ENCODE results near the gene ENTPD3.

Gene ENTPD3

DNA sequence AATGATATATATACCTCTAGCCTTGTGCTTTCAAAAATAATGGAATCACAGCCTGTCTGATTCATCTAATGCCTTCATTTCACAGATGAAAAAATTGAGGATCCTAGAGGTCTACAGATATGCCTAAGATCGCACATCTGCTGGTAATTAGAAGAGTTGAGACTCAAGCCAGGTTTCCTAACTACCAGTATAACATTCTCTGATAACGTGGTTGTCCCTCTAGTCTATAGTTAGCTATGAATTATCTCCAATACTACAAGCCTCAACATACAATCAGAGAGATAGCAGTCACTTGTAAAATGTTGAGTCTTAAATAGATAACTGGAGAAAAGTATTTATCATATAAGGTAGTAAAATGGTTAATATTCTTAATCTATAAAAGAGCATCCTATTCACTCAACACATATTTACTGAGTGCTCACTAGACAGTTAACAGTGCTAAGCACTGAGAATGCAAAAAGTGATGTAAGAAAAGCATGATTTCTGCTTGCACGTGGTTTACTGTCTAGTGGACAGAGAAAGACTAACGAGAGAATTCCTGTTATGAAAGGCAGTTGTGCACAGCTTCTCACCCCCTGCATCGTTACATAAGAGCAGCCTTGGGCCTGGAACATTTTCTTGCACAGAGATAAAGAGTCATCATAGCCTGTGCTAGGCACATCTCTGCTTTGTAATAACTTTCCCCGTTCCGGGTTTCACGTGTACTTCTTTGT lies 4.9 kb upstream of the ENTPD3 start:
- no peak for DNase-seq (ENCODE audit: low spot score)
- TF ChIP-seq, protein P1, sequence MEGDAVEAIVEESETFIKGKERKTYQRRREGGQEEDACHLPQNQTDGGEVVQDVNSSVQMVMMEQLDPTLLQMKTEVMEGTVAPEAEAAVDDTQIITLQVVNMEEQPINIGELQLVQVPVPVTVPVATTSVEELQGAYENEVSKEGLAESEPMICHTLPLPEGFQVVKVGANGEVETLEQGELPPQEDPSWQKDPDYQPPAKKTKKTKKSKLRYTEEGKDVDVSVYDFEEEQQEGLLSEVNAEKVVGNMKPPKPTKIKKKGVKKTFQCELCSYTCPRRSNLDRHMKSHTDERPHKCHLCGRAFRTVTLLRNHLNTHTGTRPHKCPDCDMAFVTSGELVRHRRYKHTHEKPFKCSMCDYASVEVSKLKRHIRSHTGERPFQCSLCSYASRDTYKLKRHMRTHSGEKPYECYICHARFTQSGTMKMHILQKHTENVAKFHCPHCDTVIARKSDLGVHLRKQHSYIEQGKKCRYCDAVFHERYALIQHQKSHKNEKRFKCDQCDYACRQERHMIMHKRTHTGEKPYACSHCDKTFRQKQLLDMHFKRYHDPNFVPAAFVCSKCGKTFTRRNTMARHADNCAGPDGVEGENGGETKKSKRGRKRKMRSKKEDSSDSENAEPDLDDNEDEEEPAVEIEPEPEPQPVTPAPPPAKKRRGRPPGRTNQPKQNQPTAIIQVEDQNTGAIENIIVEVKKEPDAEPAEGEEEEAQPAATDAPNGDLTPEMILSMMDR (IDR thresholded peaks at IDR 0.05; ENCODE audit: extremely low read depth, missing control alignments), result no peak

DNA sequence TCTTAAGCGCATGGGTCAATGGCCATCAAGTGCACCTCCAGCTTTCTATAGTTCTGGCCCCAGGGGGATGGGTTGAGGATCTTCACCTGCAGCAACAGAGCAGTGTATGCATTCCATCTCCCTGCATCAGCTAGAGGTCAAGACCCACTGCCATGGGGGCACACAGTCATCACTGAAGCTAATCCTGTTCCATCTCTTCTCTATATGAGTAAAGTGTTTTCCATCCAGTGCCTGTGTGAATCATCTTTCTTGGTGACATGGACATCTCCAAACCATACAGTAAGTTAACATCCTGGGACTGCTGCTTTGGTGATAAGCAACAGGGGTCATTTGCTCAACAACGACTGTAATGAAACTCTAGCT lies 4.4 kb upstream of the ENTPD3 start:
- DNase-seq (ENCODE audit: low spot score), result no peak
- TF ChIP-seq, protein P1 (IDR thresholded peaks at IDR 0.05; ENCODE audit: extremely low read depth, missing control alignments), result no peak

DNA sequence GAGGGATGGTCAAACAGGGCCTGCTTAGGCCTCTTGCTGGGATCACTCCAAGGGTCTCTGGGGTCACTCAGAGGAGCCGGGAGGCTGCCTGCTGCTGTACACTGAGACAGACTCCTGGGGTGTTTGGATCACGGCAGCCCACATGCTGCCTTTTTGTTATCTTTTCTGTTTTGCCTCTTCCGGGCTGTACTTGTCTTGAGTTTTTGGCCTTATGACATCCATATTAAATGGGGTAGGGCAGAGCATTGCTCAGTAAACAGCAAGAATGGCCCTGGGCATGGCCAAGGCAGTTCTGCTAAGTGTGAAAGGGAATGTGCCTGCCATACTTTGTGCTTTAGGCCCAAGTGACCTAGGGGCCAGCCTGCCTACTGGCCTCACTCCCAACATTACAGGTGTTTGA lies 771 bp upstream of the ENTPD3 start:
- TF ChIP-seq, protein P1 (IDR thresholded peaks at IDR 0.05; ENCODE audit: extremely low read depth, missing control alignments), result no peak
- DNase-seq (ENCODE audit: low spot score), result no peak

DNA sequence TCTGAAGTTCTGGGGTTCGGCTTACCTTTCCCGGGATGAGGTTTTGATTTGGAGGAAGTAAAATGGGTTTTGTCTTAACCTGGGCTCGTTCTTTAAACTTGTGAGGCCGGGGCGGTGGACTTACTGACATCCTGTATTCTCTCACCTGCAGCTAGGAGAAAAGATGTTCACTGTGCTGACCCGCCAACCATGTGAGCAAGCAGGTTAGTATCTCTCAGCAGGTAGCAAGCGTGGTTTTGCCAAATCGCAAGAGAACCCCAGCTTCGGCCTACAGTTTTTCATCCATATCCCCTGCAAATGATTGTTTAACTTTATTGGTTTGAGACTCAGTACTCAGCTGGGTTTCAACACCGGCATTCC lies 891 bp downstream of the ENTPD3 start:
- TF ChIP-seq, protein P1 (IDR thresholded peaks at IDR 0.05; ENCODE audit: extremely low read depth, missing control alignments), result no peak
- no peak for DNase-seq (ENCODE audit: low spot score)

DNA sequence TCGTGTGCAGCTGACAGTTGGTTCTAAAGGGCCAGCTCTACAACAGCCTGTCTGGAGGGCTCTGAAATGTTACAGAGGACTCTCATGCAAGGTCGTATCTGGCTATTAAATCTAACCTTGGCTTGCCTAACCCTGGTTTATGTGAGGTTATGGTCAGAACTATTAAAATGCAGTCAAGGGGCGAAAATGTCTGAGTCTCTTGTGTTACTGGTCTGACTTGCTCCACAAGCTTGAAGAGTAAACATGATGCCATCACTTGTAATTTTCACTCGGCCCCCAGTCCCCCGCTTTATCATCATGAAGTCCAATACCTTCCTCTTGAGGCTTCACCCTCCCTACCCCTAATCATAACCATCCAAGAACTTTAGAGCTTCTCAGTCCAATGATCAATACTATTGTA lies 9.4 kb downstream of the ENTPD3 start:
- no peak for DNase-seq (ENCODE audit: low spot score)
- TF ChIP-seq, protein P1 (IDR thresholded peaks at IDR 0.05; ENCODE audit: extremely low read depth, missing control alignments), result no peak

DNA sequence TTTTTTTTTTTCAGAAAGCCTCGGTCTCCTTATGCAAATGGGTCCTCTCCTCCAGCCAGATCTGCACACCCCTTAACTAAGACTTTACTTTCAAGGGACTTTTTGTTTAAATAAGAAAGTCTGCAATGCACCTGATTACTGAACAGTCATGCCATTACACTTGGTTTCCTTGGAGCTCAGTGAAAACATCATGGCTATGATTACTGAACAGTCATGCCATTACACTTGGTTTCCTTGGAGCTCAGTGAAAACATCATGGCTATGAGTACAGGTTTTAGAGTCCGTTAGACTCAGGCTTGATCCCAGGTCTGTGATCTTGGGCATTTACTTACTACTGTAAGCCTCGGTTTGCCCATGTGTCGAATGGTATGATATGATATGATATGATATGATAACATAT lies 10.1 kb downstream of the ENTPD3 start:
- DNase-seq (ENCODE audit: low spot score), result no peak
- TF ChIP-seq, protein P1 (IDR thresholded peaks at IDR 0.05; ENCODE audit: extremely low read depth, missing control alignments), result no peak

DNA sequence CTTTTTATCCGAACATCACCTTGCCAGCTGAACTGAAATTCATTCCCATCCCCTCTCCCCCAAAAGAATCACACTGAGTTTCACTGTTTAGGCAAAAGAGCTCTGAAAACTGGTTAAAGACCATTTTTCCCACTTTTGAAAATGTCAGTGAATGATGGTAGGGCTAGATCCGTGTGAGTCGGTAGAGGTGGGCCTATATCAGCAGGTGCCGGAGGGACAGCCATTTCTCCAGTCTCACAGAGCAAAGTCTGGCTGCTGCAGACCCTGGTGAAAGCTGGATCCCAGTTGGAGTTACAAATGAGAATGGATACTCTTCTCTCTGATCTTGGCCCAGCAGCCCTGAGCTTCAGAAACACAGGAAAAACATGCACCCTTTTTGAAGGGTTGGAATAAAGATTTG lies 10.9 kb downstream of the ENTPD3 start:
- TF ChIP-seq, protein P1 (IDR thresholded peaks at IDR 0.05; ENCODE audit: extremely low read depth, missing control alignments), result no peak
- no peak for DNase-seq (ENCODE audit: low spot score)

All from GM20000 (cell line).